ENCODE measurements around the gene ACTL8.

Gene ACTL8

GRCh38 chr1:17755120-17755519 lies at the start of gene ACTL8:
ACTL8 (plus strand) TSS chr1:17755333; CDS start chr1:17823009, 67,676 bp downstream.
- no peak for DNase-seq

- no peak for DNase-seq
These were observed 48.7 kb upstream of the ACTL8 start for GRCh38 chr1:17706445-17706844.

- DNase-seq: no peak
These were observed 45.2 kb upstream of the ACTL8 start for GRCh38 chr1:17709981-17710380.

GRCh38 chr1:17710889-17711576 lies 44.1 kb upstream of the ACTL8 start:
- DNase-seq: no peak

GRCh38 chr1:17711577-17711910 lies 43.6 kb upstream of the ACTL8 start:
- no peak for DNase-seq

- no peak for DNase-seq
These were observed 43.2 kb upstream of the ACTL8 start for GRCh38 chr1:17711941-17712340.

GRCh38 chr1:17713993-17714392 lies 41.1 kb upstream of the ACTL8 start:
- no peak for DNase-seq

GRCh38 chr1:17717594-17718535 lies 37.3 kb upstream of the ACTL8 start:
- DNase-seq: no peak

- peak; percentile 16 for DNase-seq
These were observed 35.3 kb upstream of the ACTL8 start for GRCh38 chr1:17719874-17720273.

GRCh38 chr1:17721444-17721843 lies 33.7 kb upstream of the ACTL8 start:
- no peak for DNase-seq

- DNase-seq: no peak
These were observed 31.4 kb upstream of the ACTL8 start for GRCh38 chr1:17723684-17724083.

GRCh38 chr1:17724150-17724549 lies 31.0 kb upstream of the ACTL8 start:
- DNase-seq: no peak

GRCh38 chr1:17725084-17725719 lies 29.9 kb upstream of the ACTL8 start:
- no peak for DNase-seq

- DNase-seq: no peak
These were observed 29.1 kb upstream of the ACTL8 start for GRCh38 chr1:17725811-17726582.

- DNase-seq: no peak
These were observed 26.9 kb upstream of the ACTL8 start for GRCh38 chr1:17728123-17728712.

- no peak for DNase-seq
These were observed 25.9 kb upstream of the ACTL8 start for GRCh38 chr1:17729248-17729647.

GRCh38 chr1:17729909-17730308 lies 25.2 kb upstream of the ACTL8 start:
- no peak for DNase-seq

- no peak for DNase-seq
These were observed 23.7 kb upstream of the ACTL8 start for GRCh38 chr1:17731460-17731859.

GRCh38 chr1:17732475-17732874 lies 22.7 kb upstream of the ACTL8 start:
- peak; percentile 58 for DNase-seq

- no peak for DNase-seq
These were observed 21.5 kb upstream of the ACTL8 start for GRCh38 chr1:17733661-17734060.

- no peak for DNase-seq
These were observed 20.5 kb upstream of the ACTL8 start for GRCh38 chr1:17734609-17735008.

- no peak for DNase-seq
These were observed 19.8 kb upstream of the ACTL8 start for GRCh38 chr1:17735348-17735747.

GRCh38 chr1:17735793-17736192 lies 19.3 kb upstream of the ACTL8 start:
- DNase-seq: no peak

Measured in fibroblast of skin of right quadriceps (primary cell).